GM18526 (cell line): ENCODE measurements around the gene CDH10.

ENCODE experiments used
- POLR2A ChIP-seq: IDR thresholded peaks from 3 replicates; pipeline ENCODE4 v1.6.1; 2011; ENCODE audit not compliant: insufficient read length; ENCODE audit errors: extremely low read depth

Gene CDH10

DNA sequence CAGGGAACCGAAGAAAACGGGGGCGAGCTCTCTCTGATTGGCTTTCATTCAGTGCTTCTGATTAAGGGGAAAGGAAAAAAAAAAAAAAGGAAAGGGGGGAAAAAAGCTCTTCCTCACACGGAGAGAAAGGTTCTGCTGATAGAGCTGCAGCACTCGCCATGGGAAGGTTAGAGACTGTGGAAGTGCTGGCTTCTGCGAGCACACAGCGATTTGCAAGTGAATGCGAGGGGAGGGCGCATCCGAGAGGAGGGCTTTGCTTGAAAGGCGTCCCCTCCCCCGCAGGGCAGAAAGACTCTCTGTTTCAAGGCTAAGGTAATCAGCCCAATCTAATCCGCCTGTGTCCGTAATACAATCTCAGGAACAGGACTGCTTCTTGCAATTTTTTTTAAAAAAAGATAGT lies at the start of gene CDH10:
CDH10 (minus strand) TSS at position 218 of the 400 bp plus-strand sequence. CDS start 51,488 bp downstream, outside the sequence.
- no peak for TF ChIP-seq POLR2A

DNA sequence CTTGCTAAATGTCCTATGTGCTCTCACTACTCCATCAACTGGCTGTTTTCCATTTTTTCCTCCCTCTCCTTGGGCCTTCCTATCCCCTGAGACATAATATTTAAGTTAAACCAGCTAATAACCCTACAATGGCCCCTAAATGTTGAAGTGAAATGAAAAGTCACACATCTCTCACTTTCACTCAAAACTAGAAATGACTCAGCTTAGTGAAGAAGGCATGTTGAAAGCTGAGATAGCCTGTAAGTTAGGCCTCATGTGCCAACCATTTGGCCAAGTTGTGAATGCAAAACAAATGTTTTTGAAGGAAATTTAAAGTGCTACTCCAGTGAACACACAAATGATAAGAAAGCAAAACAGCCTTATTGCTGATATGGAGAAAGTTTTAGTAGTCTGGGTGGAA lies 48.8 kb upstream of the CDH10 start:
- TF ChIP-seq POLR2A: no peak

DNA sequence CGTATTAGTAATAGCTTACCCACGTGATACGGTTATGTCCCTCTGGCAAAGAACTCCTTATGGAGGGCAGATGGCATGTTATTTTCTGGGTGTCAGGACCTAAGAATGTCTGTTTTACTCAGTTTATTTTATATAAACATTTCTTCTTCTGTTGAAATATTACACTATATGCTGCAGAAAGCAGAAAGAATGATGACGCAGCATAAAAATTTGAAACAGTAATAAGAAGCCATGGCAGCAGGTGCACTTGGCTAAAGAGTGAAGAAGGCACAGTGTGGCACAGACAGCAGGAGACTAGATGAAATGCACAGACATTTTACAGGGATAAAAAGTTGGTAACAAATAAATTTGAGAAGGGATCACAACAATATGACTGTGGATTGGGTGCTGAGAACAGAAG lies 46.3 kb upstream of the CDH10 start:
- no peak for TF ChIP-seq POLR2A

DNA sequence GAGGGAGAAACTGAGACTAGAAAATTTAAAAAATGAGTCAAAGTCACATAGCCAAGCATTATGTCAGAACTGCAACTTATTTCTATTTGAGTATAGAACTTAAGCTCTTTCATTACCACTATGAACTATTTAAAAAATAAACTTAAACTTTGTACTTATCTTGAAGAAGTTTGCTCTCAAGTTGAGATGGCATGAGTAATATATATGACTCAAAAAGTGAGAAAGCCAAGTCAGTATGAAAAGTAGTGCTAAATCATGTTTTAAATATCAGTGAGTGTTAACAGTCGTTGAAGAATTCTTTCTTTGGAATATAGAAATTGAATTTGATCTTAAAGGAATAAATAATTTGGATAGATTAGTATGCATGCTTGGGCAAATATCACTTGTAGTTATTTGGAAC lies 36.3 kb upstream of the CDH10 start:
- TF ChIP-seq POLR2A: no peak

DNA sequence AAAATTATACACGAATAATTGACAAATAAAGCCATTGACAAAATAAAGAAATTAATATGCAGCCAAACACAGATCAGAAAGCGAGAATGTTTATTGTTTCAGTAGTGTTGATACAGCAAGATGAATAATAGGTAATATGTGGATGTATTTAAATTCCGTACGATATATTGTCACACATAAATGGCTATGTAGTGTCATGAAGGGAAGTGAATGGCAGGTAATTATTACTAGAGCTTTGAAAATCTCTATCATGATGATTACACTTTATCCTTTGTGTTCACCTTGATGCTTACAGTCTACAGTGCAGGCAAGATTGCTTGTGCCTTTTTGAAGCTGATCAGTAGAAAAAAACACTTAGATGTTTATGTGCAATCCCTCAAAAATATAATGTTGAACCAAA lies 23.3 kb upstream of the CDH10 start:
- TF ChIP-seq POLR2A: no peak

DNA sequence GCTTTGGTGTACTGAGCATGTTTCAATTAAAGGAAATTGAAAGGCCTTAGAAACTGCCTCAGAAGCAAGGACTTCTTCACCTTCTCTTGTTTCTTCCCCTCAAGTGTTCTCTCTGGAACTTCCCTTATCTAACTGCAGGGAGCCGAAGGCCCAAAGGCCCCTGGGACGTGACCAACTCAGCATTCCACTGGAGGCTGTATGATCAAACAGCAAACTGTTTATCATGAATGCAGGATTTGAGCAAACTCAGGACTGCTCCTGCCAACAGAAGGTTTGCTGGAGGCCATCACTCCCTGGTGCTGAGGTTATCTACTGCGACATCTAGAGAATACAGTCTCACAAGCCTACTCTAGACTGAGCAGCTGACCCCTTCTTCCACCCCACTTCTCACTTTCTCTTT lies 4.8 kb upstream of the CDH10 start:
- TF ChIP-seq POLR2A: no peak

DNA sequence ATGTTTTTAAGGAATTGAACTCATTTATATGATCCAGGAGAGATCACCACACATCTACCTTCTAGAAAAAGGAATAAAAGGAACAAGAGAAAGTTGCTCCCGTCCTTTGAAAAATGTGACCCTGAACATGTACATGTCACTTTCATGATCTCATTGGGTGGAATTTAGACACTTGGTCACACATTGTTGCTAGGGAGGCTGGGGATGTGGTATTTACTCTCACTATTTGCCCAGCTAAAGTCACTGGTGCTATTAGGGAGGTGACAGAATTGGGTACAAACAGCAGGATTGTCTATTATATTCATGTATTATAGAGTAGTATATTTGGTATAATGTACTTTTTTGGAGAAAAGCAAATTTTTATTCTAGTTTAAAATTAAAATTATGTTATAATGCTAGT lies 2.1 kb upstream of the CDH10 start:
- no peak for TF ChIP-seq POLR2A

DNA sequence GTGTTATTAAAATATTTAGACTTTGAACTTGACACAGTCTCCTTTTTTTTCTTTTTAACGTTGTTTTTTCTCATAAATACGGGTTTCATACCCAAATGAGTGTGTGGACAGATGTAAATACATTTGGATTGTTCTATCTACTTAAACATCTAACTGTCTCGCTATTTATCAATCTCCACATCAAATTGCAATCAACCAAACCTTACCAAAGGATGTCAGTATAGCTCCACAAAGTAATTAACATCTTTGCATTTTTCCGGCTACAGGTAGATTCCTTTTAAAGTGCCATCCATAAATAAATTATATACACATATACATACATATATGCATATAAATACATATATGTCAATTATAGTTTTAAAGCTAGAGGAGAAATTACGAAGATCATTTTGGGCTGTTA lies 705 bp upstream of the CDH10 start:
- TF ChIP-seq POLR2A: no peak

DNA sequence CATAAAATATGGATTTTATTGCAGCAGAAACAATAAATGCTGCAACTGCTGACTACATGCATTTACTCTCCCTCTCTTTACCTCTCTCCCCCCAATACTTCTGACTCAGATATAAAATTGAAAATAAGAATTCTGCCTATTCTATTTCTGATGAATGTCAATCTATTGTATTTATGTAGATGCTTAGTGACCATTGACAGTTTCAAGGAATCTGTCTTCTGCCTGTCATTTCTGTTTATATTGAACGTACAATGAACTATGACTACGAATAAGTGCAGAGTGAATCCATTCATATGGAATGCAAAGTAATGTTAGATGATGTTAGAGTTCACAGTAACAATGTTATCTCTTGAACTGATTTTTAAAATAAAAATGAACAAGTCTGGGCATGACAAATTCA lies 898 bp downstream of the CDH10 start:
- no peak for TF ChIP-seq POLR2A

DNA sequence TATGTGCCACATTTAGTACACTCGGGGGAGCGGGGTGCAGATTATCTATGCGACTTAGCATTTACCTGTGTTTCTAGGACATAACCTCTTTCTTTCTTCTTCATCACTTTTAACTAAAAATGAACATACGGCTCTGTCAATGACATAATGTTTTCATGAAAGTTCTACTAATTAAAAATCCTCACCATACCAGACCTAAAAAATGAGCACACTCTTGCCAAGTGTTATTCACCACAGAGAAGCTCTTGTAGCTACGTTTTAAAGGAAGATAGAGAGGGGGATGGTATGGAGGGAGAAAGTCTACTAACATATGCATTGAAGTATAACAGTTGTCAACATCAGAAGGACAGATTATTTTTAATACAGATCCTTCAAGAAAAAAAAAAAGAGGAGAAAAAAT lies 1.6 kb downstream of the CDH10 start:
- no peak for TF ChIP-seq POLR2A

DNA sequence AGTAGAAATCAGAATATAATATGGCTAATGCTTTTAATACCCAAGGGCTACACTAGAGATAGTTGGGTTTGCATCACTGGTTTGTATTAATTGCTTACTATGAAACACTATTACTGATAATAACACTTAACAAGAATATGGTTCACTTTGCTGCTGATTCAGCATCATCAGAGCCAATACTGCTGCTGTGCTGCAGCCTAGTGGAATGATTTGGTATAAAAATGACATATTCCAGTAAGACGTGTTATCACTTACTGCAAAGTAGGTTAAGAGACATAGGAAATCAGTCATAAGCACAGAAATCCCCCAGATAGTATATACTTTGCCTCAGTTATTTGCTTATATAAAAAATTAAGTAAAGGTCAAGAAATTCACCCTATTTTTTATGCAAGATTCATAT lies 2.8 kb downstream of the CDH10 start:
- no peak for TF ChIP-seq POLR2A

DNA sequence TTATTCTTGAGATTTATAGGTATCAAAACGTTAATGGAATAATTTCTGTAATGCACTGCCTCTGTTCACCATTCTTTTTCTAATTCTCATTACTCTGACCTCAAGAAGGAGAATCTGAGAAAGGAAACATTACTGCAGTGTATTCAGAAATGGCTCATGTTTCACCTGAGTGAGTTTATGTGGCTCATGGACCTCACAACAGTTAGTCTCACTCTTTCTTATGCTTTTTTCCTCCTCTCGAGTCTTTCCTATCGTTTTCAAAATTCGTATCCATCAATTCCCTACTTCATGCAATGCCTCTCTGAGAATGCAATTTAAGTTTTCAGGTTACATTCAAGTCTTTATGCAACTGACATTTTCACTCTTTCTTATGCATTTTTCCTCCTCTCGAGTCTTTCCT lies 9.6 kb downstream of the CDH10 start:
- no peak for TF ChIP-seq POLR2A

DNA sequence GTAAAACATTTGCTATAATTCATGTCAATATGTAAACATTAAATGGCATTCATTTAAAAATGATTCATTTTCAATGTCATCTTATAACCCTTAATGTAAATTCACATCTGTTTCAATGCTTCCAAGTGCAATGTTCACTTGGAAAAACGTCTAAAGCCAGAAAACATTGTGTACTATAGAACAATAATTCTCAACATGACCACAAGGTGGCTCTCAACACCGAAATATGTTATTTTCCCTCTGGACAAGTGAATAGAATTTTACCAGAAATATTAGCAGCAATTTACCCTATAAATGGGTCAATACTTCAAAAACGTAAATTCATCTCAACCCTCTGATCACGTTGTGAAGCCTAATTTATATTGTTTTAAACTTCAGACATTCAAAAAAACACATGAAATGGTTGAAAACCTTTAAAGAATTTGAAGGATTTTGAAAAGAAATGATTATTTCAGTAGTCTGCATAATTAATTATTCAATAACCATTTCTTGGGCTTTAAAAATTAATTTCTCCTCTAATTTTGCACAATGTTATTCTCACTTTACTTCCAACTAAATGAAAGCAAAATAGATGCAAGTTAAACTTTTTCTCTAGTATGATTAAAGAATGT lies 11.0 kb downstream of the CDH10 start:
- TF ChIP-seq POLR2A: no peak

DNA sequence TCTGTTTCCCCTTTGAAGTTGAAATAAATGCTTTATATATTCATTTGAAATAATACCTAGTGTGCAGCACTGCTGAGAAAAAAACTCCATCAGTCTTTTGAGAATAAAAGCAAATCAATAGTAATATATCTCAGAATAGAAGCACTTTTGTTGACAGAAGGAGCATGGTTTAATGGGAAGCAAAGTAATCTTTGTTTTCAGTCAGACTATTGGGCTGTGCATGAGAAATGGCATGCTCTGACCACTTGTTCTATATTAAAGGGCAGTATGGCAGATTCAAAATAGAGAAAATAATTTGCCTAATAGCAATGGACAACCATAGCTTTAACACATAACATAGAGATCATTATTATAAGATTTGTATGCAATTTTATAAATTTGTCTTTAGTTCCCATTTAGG lies 12.4 kb downstream of the CDH10 start:
- no peak for TF ChIP-seq POLR2A

DNA sequence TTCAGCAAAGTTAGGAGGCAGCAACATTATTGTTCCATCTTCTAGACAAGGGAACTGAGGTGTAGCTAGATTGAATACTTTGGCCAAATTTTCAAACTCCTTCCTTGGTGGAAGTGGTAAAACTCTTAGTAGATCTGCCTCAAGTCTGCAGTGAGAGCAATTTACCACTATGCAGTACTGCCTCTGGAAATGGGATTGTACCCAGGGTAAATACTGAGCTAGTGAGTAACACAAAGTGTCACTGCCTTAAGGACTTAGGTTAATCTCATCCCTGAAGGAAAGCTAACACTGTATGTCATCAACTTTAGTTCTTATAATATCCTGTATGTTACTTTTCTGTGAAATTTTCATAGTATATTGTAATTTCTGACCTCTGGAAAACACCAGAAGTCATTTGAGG lies 13.9 kb downstream of the CDH10 start:
- TF ChIP-seq POLR2A: no peak

DNA sequence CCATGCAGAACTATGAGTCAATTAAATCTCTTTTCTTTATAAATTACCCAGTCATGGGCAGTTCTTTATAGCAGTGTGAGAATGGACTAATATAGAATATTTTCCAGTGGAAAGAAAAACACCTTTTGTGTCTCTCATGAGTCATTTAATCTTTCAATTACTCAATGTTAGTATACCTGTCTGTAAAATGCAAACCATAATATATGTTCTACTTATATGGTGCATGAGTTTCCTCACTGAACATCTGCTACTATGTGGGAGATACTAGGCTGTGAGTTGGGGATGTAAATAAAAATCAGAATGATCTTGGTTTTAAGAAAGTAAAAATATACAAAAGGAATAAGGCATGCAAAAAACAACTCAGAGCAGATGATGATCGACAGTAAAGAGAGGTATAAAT lies 15.0 kb downstream of the CDH10 start:
- no peak for TF ChIP-seq POLR2A

DNA sequence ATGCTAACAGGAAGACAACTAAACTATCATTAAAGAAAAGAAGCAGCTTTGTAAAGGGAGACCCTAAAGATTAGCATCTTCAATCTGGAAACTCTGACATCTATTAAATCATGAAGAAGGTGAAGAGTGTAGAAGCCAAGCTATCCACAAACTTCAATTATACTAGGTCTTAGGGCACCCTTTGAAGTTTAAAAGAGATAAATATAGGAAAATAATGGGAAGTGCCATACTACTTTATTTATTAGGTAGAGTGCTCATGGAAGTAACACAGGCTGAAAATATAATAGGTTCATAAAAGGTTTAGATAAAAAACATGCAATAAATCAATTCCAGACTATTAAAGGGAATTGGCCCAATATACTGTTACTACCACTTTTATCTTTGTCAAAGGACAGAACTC lies 19.9 kb downstream of the CDH10 start:
- no peak for TF ChIP-seq POLR2A

DNA sequence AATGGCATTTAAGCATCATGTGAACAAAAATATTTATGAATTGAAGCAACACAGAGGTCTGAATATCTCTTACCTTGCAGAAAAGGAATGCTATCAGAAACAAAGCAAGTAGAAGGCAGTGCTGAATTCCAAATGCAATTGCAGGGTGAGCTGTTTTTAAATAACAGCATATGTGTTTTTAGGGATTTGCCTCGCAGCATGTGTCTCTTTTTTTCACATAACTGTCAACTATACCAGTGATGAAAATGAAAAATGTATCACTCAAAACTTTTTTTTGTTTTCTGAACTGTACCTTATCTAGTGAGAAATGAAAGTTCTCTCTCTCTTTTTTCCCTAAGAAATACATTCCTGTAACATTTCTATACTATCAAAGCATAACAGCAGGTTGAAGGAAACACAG lies 21.2 kb downstream of the CDH10 start:
- TF ChIP-seq POLR2A: no peak

DNA sequence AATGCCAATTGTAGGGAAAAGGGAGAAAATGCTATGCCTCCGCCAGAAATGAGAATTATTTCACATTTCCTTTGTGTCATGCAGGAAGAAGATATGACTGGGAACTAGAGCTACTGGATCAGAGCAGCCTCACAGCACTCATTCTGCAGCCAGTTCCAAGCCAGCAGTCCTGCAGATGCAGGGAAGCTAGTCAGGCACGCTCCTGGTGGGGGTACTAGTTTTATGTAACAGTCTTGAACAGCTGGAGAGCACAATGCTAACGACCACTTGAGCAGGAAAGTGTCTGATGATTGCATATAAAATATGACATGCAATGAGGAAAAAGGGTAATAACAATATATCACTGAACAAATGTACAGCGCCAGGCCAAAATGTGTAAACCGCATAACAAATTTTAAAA lies 21.7 kb downstream of the CDH10 start:
- TF ChIP-seq POLR2A: no peak

DNA sequence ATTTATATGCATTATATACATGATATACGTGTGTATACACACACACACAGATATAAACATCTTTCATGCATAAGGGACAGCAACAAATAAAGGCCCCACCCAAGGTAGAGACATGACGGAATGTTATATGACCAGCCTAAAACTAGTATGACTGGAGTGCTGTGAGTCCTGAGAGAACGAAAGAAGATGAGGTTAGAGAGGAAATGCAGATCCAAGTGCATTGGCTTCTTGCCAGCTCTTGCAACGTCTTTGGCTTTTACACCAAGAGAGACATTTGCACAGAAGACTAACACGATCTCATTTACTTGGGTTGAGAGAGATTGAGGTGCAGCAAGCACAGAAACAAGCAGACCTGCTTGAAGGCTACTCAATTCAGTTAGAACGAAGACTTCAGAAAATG lies 23.0 kb downstream of the CDH10 start:
- no peak for TF ChIP-seq POLR2A
